Measurements from ENCODE around the gene ZBED5.
"Not testable (repeated sequence)": the region's sequence is repeated elsewhere in the genome, so short reads cannot be mapped to it uniquely, and the experiment has no call there.

The ZBED5 gene

DNA sequence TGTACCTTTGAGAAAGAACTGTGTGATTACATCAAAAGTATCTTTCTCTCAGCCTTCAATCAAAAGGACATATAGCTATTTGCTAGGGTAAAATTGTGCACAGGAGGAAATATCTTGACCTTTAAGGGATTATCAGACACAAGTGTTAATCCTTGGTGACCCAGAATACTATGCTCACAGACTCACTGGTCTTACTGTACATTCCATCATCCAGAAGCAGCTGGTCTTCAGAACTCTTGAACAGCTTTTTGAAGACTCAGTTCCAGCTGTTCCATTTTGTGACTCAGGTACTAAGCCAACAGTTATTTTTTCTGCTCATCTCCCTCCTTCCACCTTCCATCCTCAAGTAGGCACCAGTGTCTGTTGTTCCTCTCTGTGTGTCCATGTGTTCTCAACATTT is 19.8 kb downstream of the ZBED5 start:
- TF ChIP-seq, protein P1, sequence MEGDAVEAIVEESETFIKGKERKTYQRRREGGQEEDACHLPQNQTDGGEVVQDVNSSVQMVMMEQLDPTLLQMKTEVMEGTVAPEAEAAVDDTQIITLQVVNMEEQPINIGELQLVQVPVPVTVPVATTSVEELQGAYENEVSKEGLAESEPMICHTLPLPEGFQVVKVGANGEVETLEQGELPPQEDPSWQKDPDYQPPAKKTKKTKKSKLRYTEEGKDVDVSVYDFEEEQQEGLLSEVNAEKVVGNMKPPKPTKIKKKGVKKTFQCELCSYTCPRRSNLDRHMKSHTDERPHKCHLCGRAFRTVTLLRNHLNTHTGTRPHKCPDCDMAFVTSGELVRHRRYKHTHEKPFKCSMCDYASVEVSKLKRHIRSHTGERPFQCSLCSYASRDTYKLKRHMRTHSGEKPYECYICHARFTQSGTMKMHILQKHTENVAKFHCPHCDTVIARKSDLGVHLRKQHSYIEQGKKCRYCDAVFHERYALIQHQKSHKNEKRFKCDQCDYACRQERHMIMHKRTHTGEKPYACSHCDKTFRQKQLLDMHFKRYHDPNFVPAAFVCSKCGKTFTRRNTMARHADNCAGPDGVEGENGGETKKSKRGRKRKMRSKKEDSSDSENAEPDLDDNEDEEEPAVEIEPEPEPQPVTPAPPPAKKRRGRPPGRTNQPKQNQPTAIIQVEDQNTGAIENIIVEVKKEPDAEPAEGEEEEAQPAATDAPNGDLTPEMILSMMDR (IDR thresholded peaks at IDR 0.05; ENCODE audit: low read depth, low read length), result no peak
- Histone ChIP-seq H3K27me3 (no peaks in the 10 kb centered on the region), H3K4me3 (ENCODE audit: low read depth, low read length) (no peak overlapping the region), H3K4me1 (no peaks in the 10 kb centered on the region), H3K36me3 (no peaks in the 10 kb centered on the region), H3K9me3 (no peaks in the 10 kb centered on the region)
- DNase-seq, result no peak

DNA sequence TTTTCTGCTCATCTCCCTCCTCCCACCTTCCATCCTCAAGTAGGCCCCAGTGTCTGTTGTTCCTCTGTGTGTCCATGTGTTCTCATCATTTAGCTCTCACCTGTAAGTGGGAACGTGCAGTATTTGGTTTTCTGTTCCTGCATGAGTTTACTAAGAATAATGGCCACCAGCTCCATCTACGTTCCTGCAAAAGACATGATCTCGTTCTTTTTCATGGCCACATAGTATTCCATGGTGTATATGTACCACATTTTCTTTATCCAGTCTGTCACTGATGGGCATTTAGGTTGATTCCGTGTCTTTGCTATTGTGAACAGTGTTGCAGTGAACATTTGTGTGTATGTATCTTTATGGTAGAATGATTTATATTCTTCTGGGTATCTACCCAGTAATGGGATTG is 21.0 kb downstream of the ZBED5 start:
- not testable (repeated sequence) for H3K27me3 ChIP-seq; H3K9me3 ChIP-seq; H3K36me3 ChIP-seq; DNase-seq; H3K4me3 ChIP-seq (ENCODE audit: low read depth, low read length); H3K4me1 ChIP-seq

DNA sequence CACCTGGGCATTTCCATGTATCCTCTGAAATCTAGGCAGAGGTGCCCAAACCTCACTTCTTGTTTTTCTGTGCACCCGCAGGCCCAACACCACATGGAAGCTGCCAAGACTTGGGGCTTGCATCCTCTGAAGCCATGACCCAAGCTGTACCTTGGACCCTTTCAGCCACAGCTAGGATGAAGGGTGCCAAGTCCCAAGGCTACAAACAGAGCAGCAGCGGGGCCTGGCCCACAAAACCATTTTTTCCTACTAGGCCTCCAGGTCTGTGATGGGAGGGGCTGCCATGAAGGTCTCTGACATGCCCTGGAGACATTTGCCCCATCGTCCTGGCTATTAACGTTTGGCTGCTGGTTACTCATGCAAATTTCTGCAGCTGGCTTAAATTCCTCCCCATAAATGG is 28.7 kb downstream of the ZBED5 start:
- H3K9me3 ChIP-seq, result no peaks in the 10 kb centered on the region
- H3K27me3 ChIP-seq, result no peaks in the 10 kb centered on the region
- TF ChIP-seq, protein P1 (IDR thresholded peaks at IDR 0.05; ENCODE audit: low read depth, low read length), result no peak
- H3K4me3 ChIP-seq (ENCODE audit: low read depth, low read length), result no peak overlapping the region
- no peak for DNase-seq
- no peaks in the 10 kb centered on the region for H3K36me3 ChIP-seq
- no peaks in the 10 kb centered on the region for H3K4me1 ChIP-seq

DNA sequence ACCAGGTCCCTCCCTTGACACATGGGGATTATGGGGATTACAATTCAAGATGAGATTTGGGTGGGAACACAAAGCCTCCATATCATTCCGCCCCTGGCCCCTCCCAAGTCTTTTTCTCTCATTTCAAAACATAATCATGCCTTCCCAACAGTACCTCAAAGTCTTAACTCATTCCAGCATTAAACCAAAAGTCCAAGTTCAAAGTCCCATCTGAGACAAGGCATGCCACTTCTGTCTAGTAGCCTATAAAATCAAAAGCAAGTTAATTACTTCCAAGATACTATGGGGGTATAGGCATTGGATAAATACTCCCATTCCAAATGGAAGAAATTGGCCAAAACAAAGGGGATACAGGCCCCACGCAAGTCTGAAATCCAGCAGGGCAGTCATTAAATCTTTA is 29.5 kb downstream of the ZBED5 start:
- H3K4me3 ChIP-seq (ENCODE audit: low read depth, low read length), result no peak overlapping the region
- H3K36me3 ChIP-seq, result no peaks in the 10 kb centered on the region
- no peaks in the 10 kb centered on the region for H3K4me1 ChIP-seq
- no peaks in the 10 kb centered on the region for H3K27me3 ChIP-seq
- TF ChIP-seq, protein P1 (IDR thresholded peaks at IDR 0.05; ENCODE audit: low read depth, low read length), result no peak
- no peaks in the 10 kb centered on the region for H3K9me3 ChIP-seq
- DNase-seq, result no peak

DNA sequence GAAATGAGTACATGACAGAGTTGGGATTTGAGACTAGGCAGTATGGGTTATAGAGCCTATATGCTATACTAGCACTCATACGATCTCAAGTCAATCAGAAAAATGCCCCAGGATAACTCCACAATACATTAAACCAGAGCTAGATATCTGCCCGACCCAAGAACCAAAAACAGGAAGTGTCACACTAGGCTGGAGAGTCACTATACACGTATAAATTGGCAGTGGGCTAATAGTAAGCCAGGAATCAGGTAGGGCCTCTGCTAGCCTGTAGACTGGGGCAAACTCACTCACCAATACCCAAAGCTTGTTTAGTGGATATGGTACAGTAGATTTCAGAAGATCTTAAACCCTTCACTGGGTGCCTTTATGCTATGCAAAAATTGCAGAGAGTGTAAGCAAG is 33.0 kb downstream of the ZBED5 start:
- TF ChIP-seq, protein P1 (IDR thresholded peaks at IDR 0.05; ENCODE audit: low read depth, low read length), result no peak
- H3K4me3 ChIP-seq (ENCODE audit: low read depth, low read length), result no peak overlapping the region
- H3K27me3 ChIP-seq, result no peaks in the 10 kb centered on the region

DNA sequence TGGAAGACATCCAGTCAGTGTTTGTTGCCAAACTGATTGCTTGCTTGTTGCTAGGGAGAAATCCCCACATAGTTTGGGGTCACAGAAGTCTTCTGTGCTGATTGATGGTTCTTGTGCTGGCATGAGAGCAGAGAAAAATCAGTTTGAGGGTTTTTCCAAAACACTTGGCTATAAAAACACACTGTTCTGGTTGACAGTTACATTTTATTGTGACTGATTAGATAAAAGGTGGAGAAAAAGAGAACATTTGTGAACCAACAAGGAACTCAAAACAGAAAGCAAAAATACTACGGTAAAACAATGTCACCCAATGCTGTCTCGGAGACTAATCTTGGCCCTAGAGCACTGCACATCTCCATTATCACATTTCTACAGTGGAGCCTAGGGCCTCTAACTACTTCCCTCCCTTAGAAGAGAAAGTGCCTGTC is 34.7 kb downstream of the ZBED5 start:
- Histone ChIP-seq H3K9me3 (no peaks in the 10 kb centered on the region), H3K4me1 (no peaks in the 10 kb centered on the region), H3K36me3 (no peaks in the 10 kb centered on the region), H3K4me3 (ENCODE audit: low read depth, low read length) (no peak overlapping the region), H3K27me3 (no peaks in the 10 kb centered on the region)
- TF ChIP-seq, protein P1 (IDR thresholded peaks at IDR 0.05; ENCODE audit: low read depth, low read length), result no peak
- DNase-seq, result no peak

More for the DNA sequence above, 33.0 kb downstream of the ZBED5 start:
- no peaks in the 10 kb centered on the region for H3K9me3 ChIP-seq
- H3K4me1 ChIP-seq, result no peaks in the 10 kb centered on the region
- no peaks in the 10 kb centered on the region for H3K36me3 ChIP-seq
- DNase-seq, result no peak

DNA sequence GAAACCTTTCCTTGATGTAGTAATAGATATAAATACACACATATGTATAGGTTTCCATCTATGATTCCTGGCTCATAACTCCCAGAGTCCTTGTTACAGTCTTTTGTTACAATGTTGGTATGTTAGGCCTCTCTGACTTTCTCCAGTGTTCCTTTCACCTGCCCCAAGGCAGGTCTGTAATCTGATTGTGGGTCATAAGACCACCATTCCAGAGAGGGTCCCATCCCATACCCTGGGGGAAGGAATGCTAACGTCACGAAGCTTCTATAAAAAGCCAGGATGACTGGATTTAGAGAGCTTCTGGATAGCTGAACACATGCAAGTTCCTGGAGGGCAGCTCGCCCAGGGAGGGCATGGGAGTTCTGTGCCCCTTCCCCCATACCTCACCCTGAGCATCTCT is 35.4 kb downstream of the ZBED5 start:
- H3K4me3 ChIP-seq (ENCODE audit: low read depth, low read length), result not testable (repeated sequence)

More for the DNA sequence above, 35.4 kb downstream of the ZBED5 start:
- not testable (repeated sequence) for H3K4me1 ChIP-seq, H3K27me3 ChIP-seq, H3K9me3 ChIP-seq, DNase-seq, H3K36me3 ChIP-seq

Measured in BE2C (cell line).